Measurements from ENCODE around the gene CADM2.

CADM2 gene

GRCh38 chr3:85603378-85603777 lies 644.6 kb downstream of the CADM2 start:
- no peak overlapping the region for H3K27ac Mint-ChIP-seq
- H3K27me3 Mint-ChIP-seq (ENCODE audit: low read depth) = no peaks in the 10 kb centered on the region
- H3K4me3 Mint-ChIP-seq = no peak overlapping the region
- TF ChIP-seq, protein P1, sequence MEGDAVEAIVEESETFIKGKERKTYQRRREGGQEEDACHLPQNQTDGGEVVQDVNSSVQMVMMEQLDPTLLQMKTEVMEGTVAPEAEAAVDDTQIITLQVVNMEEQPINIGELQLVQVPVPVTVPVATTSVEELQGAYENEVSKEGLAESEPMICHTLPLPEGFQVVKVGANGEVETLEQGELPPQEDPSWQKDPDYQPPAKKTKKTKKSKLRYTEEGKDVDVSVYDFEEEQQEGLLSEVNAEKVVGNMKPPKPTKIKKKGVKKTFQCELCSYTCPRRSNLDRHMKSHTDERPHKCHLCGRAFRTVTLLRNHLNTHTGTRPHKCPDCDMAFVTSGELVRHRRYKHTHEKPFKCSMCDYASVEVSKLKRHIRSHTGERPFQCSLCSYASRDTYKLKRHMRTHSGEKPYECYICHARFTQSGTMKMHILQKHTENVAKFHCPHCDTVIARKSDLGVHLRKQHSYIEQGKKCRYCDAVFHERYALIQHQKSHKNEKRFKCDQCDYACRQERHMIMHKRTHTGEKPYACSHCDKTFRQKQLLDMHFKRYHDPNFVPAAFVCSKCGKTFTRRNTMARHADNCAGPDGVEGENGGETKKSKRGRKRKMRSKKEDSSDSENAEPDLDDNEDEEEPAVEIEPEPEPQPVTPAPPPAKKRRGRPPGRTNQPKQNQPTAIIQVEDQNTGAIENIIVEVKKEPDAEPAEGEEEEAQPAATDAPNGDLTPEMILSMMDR (IDR thresholded peaks at IDR 0.05; ENCODE audit: unreplicated experiment in 3 of 3) = no peak
- no peaks in the 10 kb centered on the region for H3K9me3 Mint-ChIP-seq
- H3K4me1 Mint-ChIP-seq = no peaks in the 10 kb centered on the region
- H3K36me3 Mint-ChIP-seq (ENCODE audit: low read depth) = no peaks in the 10 kb centered on the region

DNA sequence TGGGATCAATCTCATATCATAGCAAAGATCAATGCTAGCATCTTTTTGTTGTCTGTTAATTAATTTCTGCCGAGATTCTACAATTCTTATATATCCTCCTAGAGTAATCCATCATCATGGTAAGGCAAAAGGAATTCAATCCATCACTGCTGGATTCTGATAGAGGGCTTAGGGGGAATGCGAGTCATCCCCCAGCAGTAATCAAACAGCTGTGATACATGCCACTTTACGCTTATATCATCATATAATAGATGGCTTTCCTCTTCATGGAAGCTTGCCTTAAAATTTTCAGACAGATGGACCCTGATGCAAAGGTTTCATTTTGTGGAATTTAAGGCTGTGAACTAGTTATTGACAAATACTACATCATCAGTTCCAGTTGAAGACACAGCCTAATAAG lies 645.9 kb downstream of the CADM2 start:
- H3K27ac Mint-ChIP-seq = no peak overlapping the region
- no peaks in the 10 kb centered on the region for H3K4me1 Mint-ChIP-seq
- no peaks in the 10 kb centered on the region for H3K36me3 Mint-ChIP-seq (ENCODE audit: low read depth)
- H3K4me3 Mint-ChIP-seq = no peak overlapping the region
- TF ChIP-seq, protein P1 (IDR thresholded peaks at IDR 0.05; ENCODE audit: unreplicated experiment in 3 of 3) = no peak
- H3K27me3 Mint-ChIP-seq (ENCODE audit: low read depth) = no peaks in the 10 kb centered on the region
- no peaks in the 10 kb centered on the region for H3K9me3 Mint-ChIP-seq

GRCh38 chr3:85605066-85605465 lies 646.3 kb downstream of the CADM2 start:
- Mint-ChIP-seq H3K9me3 (no peaks in the 10 kb centered on the region), H3K4me1 (no peaks in the 10 kb centered on the region), H3K27ac (no peak overlapping the region), H3K4me3 (no peak overlapping the region), H3K27me3 (ENCODE audit: low read depth) (no peaks in the 10 kb centered on the region), H3K36me3 (ENCODE audit: low read depth) (no peaks in the 10 kb centered on the region)
- TF ChIP-seq, protein P1 (IDR thresholded peaks at IDR 0.05; ENCODE audit: unreplicated experiment in 3 of 3) = no peak

DNA sequence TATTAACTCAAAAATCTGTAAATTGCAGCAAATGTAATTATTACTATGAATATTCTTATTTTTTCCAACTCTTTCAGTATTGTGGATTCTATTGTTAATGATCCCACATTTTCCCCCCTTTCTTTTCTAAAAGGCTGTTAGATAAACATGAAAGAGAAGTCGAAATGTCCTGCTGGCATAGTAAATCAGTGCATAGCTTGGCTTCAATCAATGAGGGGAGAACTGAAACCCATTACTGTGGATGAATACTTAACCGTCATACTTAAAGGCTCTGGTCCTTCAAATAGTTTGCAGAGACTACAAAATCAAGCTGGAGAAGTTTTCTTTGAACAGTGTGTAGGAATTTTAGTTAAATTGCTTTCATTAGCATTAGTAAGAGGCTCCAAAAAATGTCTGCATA lies 667.9 kb downstream of the CADM2 start:
- Mint-ChIP-seq H3K4me3 (no peak overlapping the region), H3K36me3 (ENCODE audit: low read depth) (no peaks in the 10 kb centered on the region), H3K27me3 (ENCODE audit: low read depth) (no peaks in the 10 kb centered on the region), H3K27ac (no peak overlapping the region), H3K9me3 (no peaks in the 10 kb centered on the region), H3K4me1 (no peaks in the 10 kb centered on the region)
- TF ChIP-seq, protein P1 (IDR thresholded peaks at IDR 0.05; ENCODE audit: unreplicated experiment in 3 of 3) = no peak

GRCh38 chr3:85627932-85628331 lies 669.1 kb downstream of the CADM2 start:
- Mint-ChIP-seq H3K36me3 (ENCODE audit: low read depth) (no peaks in the 10 kb centered on the region), H3K9me3 (no peaks in the 10 kb centered on the region), H3K4me3 (no peak overlapping the region), H3K4me1 (no peaks in the 10 kb centered on the region), H3K27me3 (ENCODE audit: low read depth) (no peaks in the 10 kb centered on the region), H3K27ac (no peak overlapping the region)
- TF ChIP-seq, protein P1 (IDR thresholded peaks at IDR 0.05; ENCODE audit: unreplicated experiment in 3 of 3) = no peak

DNA sequence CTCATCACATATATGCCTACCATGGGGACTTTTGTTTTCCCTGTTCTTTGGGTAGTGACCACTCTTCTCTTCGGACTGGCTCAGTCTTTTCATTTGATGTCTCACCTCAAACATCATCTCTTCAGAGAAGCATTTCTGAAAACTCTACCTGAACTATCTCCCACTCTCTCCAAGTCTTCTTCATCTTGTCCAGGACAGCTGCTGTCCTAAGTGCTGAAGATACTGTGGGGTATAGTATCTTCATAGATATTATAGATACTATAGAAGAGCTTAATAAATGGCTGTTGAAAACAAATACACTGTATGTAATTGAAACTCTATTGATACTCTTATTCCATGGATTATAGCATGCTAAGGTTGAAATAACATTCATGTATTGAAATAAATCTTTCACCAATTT lies 672.3 kb downstream of the CADM2 start:
- TF ChIP-seq, protein P1 (IDR thresholded peaks at IDR 0.05; ENCODE audit: unreplicated experiment in 3 of 3) = no peak
- H3K4me1 Mint-ChIP-seq = no peaks in the 10 kb centered on the region
- no peaks in the 10 kb centered on the region for H3K9me3 Mint-ChIP-seq
- no peak overlapping the region for H3K4me3 Mint-ChIP-seq
- no peaks in the 10 kb centered on the region for H3K27me3 Mint-ChIP-seq (ENCODE audit: low read depth)
- no peak overlapping the region for H3K27ac Mint-ChIP-seq
- H3K36me3 Mint-ChIP-seq (ENCODE audit: low read depth) = no peaks in the 10 kb centered on the region
